ENCODE measurements around the gene NEK6.

The NEK6 gene

GRCh38 chr9:124261736-124262648, 4.2 kb downstream of the NEK6 start:
- no peak for DNase-seq (ENCODE audit: low read depth in 3 of 3)

- no peak for DNase-seq (ENCODE audit: low read depth in 3 of 3)
Observed at GRCh38 chr9:124262649-124262972, 4.9 kb downstream of the NEK6 start.

GRCh38 chr9:124263213-124263612, 5.5 kb downstream of the NEK6 start:
- no peak for DNase-seq (ENCODE audit: low read depth in 3 of 3)

GRCh38 chr9:124263800-124264426, 6.2 kb downstream of the NEK6 start:
- DNase-seq (ENCODE audit: low read depth in 3 of 3): no peak

GRCh38 chr9:124264823-124265233, 7.1 kb downstream of the NEK6 start:
- no peak for DNase-seq (ENCODE audit: low read depth in 3 of 3)

- DNase-seq (ENCODE audit: low read depth in 3 of 3): no peak
Observed at GRCh38 chr9:124265551-124265950, 7.8 kb downstream of the NEK6 start.

GRCh38 chr9:124266139-124266825, 8.5 kb downstream of the NEK6 start:
- no peak for DNase-seq (ENCODE audit: low read depth in 3 of 3)

- no peak for DNase-seq (ENCODE audit: low read depth in 3 of 3)
Observed at GRCh38 chr9:124266826-124267201, 9.1 kb downstream of the NEK6 start.

GRCh38 chr9:124267271-124267807, 9.6 kb downstream of the NEK6 start:
- DNase-seq (ENCODE audit: low read depth in 3 of 3): no peak

- no peak for DNase-seq (ENCODE audit: low read depth in 3 of 3)
Observed at GRCh38 chr9:124268248-124268647, 10.5 kb downstream of the NEK6 start.

- no peak for DNase-seq (ENCODE audit: low read depth in 3 of 3)
Observed at GRCh38 chr9:124268661-124269060, 10.9 kb downstream of the NEK6 start.

- DNase-seq (ENCODE audit: low read depth in 3 of 3): no peak
Observed at GRCh38 chr9:124269556-124269955, 11.8 kb downstream of the NEK6 start.

DNA sequence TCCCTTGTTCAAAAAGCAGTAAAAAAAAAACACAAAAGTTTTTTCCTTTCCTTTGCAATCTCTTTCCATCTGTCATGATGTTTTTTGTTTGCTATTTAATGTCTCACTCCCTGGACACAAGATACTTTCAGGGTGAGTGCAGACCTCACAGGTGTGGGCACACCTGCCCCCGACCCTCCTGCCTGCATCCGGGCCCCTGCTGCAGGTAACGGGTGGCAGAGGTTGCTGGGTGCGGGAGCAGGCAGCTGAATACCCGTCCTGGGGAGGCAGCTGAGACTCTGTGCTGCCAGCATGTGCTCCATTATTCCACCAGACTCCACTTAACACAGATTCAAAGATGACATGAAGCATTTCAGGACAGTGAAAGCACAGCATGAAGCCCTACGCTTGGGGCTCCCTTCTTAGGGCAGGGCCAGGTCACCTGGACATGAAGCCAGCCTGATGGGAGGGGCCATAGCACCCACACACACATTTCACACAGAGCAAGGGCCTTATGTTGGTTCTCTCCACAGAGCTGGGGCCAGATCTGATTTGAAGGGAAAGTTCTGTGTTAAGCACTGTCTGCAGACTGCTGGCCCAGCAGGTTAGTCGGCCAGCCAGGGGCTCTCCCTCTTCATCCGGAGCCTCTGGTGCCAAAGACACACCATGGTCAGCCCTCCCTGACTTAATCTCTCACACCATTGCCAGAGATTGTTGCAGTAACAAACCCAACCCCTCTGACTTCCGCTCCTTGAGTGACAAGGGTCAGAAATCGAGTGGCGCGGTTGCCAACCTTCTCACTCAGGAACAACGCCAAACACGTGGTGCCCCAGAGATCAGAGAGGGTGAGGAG, 13.0 kb downstream of the NEK6 start:
- DNase-seq (ENCODE audit: low read depth in 3 of 3): no peak

DNA sequence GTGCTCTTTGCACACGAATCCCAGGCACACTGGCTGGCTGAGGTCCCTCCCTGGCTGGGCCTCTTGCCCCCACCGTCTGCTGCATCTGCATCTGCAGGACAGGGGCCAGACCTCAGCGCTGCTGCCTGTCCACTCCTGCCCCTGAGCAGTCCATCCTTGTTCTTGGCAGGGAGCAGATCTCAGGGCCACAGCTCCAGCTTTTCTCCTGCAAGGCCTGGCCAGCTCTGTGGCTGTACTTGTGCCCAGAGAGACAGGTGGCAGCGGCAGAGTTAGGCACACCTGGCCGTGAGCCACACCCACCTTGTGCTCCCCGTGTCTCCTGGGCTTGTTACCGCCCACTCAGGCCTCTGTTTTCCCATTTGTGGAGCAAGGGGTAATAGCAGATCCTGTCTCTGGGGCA, 13.9 kb downstream of the NEK6 start:
- no peak for DNase-seq (ENCODE audit: low read depth in 3 of 3)

DNA sequence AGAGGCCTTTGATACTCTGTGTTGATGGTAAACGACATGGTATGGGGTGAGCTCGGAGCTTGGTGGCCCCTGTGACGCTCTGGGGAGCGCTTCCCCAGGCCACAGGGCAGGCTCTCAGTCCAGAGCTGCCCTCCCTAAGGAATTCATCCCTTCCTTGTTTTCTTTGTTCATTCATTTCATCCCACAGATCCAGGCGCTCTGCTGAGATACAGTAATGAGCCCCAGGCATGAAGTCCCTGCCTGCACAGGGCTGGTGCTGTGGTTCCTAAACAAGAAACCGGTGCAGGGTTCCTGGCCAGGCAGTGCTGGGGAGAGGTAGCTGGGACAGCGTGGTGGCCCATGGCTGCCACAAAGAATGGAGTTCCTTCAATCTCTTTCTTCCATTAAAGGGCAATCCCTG, 14.4 kb downstream of the NEK6 start:
- DNase-seq (ENCODE audit: low read depth in 3 of 3): no peak

- no peak for DNase-seq (ENCODE audit: low read depth in 3 of 3)
Observed at GRCh38 chr9:124272979-124273378, 15.2 kb downstream of the NEK6 start.

- no peak for DNase-seq (ENCODE audit: low read depth in 3 of 3)
Observed at GRCh38 chr9:124273427-124274160, 15.8 kb downstream of the NEK6 start.

DNA sequence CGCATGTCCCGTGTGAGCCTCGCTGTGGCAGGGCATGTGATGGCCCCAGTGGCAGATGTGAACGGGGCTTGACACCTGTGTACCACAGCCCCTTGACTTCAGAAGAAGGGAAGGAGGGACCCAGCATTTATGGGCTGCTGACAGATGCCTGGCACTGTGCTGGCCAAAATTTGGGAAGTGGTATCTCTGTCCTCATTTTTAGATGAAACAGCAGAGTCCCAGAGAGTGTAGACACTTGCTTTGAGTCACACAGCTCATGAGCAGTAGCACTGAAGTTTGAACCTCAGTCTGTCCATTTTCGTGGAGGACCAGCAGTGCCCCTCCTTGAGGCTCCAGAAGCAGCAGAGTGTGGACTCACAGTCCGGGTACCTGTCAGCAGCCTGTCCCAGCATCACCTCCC, 16.5 kb downstream of the NEK6 start:
- no peak for DNase-seq (ENCODE audit: low read depth in 3 of 3)

- DNase-seq (ENCODE audit: low read depth in 3 of 3): no peak
Observed at GRCh38 chr9:124274738-124275137, 17.0 kb downstream of the NEK6 start.

- no peak for DNase-seq (ENCODE audit: low read depth in 3 of 3)
Observed at GRCh38 chr9:124277420-124277819, 19.7 kb downstream of the NEK6 start.

- no peak for DNase-seq (ENCODE audit: low read depth in 3 of 3)
Observed at GRCh38 chr9:124278054-124278540, 20.3 kb downstream of the NEK6 start.
